Measurements from ENCODE around the gene LRTM2. TPM values are rescaled to one million over a fixed set of nuclear protein-coding genes. Genes with fewer than 3 reads are reported as not detected.

LRTM2 gene
- total and polyA plus RNA-seq, 2 of the 4 experiments (the other 2 are of a cell fraction) = not detected

DNA sequence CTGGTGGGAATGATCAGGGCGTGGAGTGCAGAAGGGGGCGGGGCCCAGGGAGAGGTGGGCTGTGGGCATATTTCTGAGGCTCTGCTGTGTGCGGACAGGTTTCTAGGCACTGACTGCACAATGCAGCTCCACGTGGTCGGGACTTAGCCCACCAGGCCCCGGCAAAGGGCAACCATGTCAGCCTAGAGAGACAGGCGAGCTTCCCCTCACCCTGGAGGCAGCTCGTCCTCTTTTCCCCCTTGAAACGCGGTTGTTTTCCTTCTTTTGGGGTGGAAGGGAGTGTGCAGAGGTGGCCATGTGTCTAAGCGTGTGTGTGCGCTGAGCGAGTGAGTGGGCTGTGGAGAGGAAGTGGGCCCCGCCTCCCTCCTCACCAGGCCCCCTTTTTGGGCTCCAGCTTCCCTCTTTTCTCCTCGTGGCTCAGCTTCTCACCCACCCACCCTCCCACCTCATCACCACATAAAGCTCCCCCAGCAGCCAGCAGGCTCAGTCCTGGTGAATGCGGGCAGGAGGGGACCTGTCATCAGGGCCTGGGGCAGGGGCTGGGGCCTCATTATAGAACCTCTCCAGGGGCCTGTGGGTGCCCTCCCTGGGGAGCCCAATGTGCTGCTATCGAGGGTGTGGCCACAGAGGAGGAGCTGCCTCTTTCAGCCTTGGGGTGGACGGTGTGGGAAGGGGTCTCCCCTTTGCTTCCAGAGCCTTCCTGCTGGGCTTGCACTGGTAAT lies 22.0 kb downstream of the LRTM2 start:
- BruUV-seq (replicated peaks) = no TSS peak
- H2BK120ac ChIP-seq (ENCODE audit: low read depth, low read length) = no peak overlapping the region
- no peak overlapping the region for H4K91ac ChIP-seq (ENCODE audit: insufficient read depth, low read depth, low read length)
- H3K9me3 ChIP-seq (ENCODE audit: control insufficient read depth, insufficient read depth, low read length) = no peaks in the 10 kb centered on the region
- no peak overlapping the region for H3K18ac ChIP-seq (ENCODE audit: low read depth, low read length)
- no peaks in the 10 kb centered on the region for H3K79me1 ChIP-seq (ENCODE audit: low read depth in 1 of 2, low read length in 2 of 2)
- H3K4ac ChIP-seq (ENCODE audit: low read depth, low read length) = no peak overlapping the region
- H2AFZ ChIP-seq (replicated peaks; ENCODE audit: low read length, poor library complexity) = no peak overlapping the region
- no CpG with 5 or more reads among the region's 18 CpGs for WGBS, 2 experiments (ENCODE audit: extremely low coverage in 2 of 2, insufficient read length in 1 of 2)
- H3K36me3 ChIP-seq (ENCODE audit: control insufficient read depth, insufficient read depth, low read length) = no peaks in the 10 kb centered on the region
- no peak overlapping the region for H3K14ac ChIP-seq (replicated peaks; ENCODE audit: low read depth, low read length)
- no peak overlapping the region for H2BK5ac ChIP-seq (ENCODE audit: low read depth, low read length, poor library complexity, severe bottlenecking)
- no peak overlapping the region for H3K56ac ChIP-seq (ENCODE audit: extremely low read depth, insufficient read depth, low read length)
- ChIA-PET POLR2A (ENCODE audit: unreplicated experiment) (no interaction called here), CTCF (no interaction called here)
- DNase-seq = no peak
- H3K27me3 ChIP-seq (ENCODE audit: control insufficient read depth, insufficient read depth, low read length) = peaks cover 72% of the 10 kb centered on the region
- H2BK15ac ChIP-seq (ENCODE audit: low read depth, low read length) = no peak overlapping the region
- no peak overlapping the region for H3K9ac ChIP-seq (ENCODE audit: low read depth, low read length)
- no peaks in the 10 kb centered on the region for H3K4me1 ChIP-seq (ENCODE audit: control insufficient read depth, insufficient read depth, low read length)
- H3K9me1 ChIP-seq (ENCODE audit: insufficient read depth, low read length) = no peaks in the 10 kb centered on the region
- H4K20me1 ChIP-seq (ENCODE audit: insufficient read depth, low read length) = no peaks in the 10 kb centered on the region
- no peak overlapping the region for H2BK20ac ChIP-seq (ENCODE audit: low read depth, low read length)
- H4K8ac ChIP-seq (ENCODE audit: low read depth in 2 of 2, low read length in 2 of 2) = no peak overlapping the region
- ATAC-seq (ENCODE audit: low read depth) = no peak
- H3K27ac ChIP-seq (ENCODE audit: insufficient read depth, low read length) = no peak overlapping the region
- no peak overlapping the region for H3K23ac ChIP-seq (ENCODE audit: low read depth, low read length)
- no peak overlapping the region for H2AK5ac ChIP-seq (ENCODE audit: low read depth, low read length)
- H2AK9ac ChIP-seq (replicated peaks; ENCODE audit: low read depth, low read length, poor library complexity) = no peak overlapping the region
- in situ Hi-C loops (cut with MboI; ENCODE audit: low sequenced_read_pairs) (no loop called here), intact Hi-C loops (cut with micrococcal nuclease) (no loop called here), dilution Hi-C loops (cut with HindIII; ENCODE audit: low sequenced_read_pairs, unreplicated experiment) (no loop called here)
- H3K4me3 ChIP-seq (ENCODE audit: insufficient read depth, low read depth, low read length) = no peak overlapping the region
- no peak overlapping the region for H3K4me2 ChIP-seq (ENCODE audit: low read depth, low read length)
- H4K5ac ChIP-seq (ENCODE audit: low read depth, low read length) = no peak overlapping the region
- TF ChIP-seq RFX5 (IDR thresholded peaks at IDR 0.05; ENCODE audit: low read depth, low read length) = no peak
- TF ChIP-seq BHLHE40 (IDR thresholded peaks at IDR 0.05; ENCODE audit: low read depth, low read length) = no peak
- TF ChIP-seq, protein P1, sequence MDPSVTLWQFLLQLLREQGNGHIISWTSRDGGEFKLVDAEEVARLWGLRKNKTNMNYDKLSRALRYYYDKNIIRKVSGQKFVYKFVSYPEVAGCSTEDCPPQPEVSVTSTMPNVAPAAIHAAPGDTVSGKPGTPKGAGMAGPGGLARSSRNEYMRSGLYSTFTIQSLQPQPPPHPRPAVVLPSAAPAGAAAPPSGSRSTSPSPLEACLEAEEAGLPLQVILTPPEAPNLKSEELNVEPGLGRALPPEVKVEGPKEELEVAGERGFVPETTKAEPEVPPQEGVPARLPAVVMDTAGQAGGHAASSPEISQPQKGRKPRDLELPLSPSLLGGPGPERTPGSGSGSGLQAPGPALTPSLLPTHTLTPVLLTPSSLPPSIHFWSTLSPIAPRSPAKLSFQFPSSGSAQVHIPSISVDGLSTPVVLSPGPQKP (IDR thresholded peaks at IDR 0.05; ENCODE audit: borderline replicate concordance, low read depth, low read length) = no peak
- no peak for TF ChIP-seq CEBPB (IDR thresholded peaks at IDR 0.05; ENCODE audit: low read depth, low read length)
- no peak for TF ChIP-seq RCOR1 (IDR thresholded peaks at IDR 0.05; ENCODE audit: insufficient replicate concordance, low read length)
- no peak for TF ChIP-seq POLR2A (IDR thresholded peaks at IDR 0.05; ENCODE audit: low read depth, low read length)
- TF ChIP-seq CHD1 (IDR thresholded peaks at IDR 0.05; ENCODE audit: low read depth, low read length) = no peak
- TF ChIP-seq RAD21 (IDR thresholded peaks at IDR 0.05; ENCODE audit: low read length) = no peak
- TF ChIP-seq, protein P2, sequence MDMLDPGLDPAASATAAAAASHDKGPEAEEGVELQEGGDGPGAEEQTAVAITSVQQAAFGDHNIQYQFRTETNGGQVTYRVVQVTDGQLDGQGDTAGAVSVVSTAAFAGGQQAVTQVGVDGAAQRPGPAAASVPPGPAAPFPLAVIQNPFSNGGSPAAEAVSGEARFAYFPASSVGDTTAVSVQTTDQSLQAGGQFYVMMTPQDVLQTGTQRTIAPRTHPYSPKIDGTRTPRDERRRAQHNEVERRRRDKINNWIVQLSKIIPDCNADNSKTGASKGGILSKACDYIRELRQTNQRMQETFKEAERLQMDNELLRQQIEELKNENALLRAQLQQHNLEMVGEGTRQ (IDR thresholded peaks at IDR 0.05; ENCODE audit: low read depth, low read length) = no peak

Measured in IMR-90 (cell line).